HEK293T (cell line): ENCODE data around the gene PITPNC1.
"Not testable (repeated sequence)": the region's sequence is repeated elsewhere in the genome, so short reads cannot be mapped to it uniquely, and the experiment has no call there.

Experiments used
- CTCF ChIA-PET: fragments of 350-600 bp; formaldehyde crosslinking; extraction: SDS; loops from one replicate; lab custom pipeline; 2021; ENCODE audit warnings: antibody characterized with exemption, inconsistent platforms; lab: Yijun Ruan, JAX
- POLR2A ChIA-PET: fragments of 350-600 bp; formaldehyde crosslinking; extraction: SDS; loops from one replicate; lab custom pipeline; 2020; ENCODE audit warnings: antibody characterized with exemption, inconsistent platforms; lab: Yijun Ruan, JAX
- DNase-seq: peaks from one replicate; pipeline ENCODE4 v3.0.0; 2012; ENCODE audit warnings: mixed read lengths; ENCODE audit errors: extremely low spot score
- ARNT ChIP-seq: fragments of 450-650 bp; IDR thresholded peaks from 2 replicates; pipeline ENCODE4 v1.6.1; 2017; ENCODE audit warnings: mild to moderate bottlenecking
- BHLHE40 ChIP-seq: fragments of 450-650 bp; IDR thresholded peaks from 2 replicates; pipeline ENCODE4 v1.6.1; 2016; ENCODE audit warnings: mild to moderate bottlenecking, moderate library complexity, borderline replicate concordance
- CTBP1 ChIP-seq: fragments of 450-650 bp; IDR thresholded peaks from 2 replicates; pipeline ENCODE4 v1.6.1; 2016; ENCODE audit warnings: borderline replicate concordance
- ELF4 ChIP-seq: fragments of 450-650 bp; IDR thresholded peaks from 2 replicates; pipeline ENCODE4 v1.6.1; 2017; ENCODE audit warnings: antibody characterized with exemption
- FOXA1 ChIP-seq: fragments of 450-650 bp; IDR thresholded peaks from 2 replicates; pipeline ENCODE4 v1.6.1; 2016; ENCODE audit warnings: mild to moderate bottlenecking
- FOXK2 ChIP-seq: fragments of 450-650 bp; IDR thresholded peaks from 2 replicates; pipeline ENCODE4 v1.6.1; 2016; ENCODE audit warnings: mild to moderate bottlenecking
- FOXM1 ChIP-seq: fragments of 450-650 bp; IDR thresholded peaks from 2 replicates; pipeline ENCODE4 v1.6.1; 2017; ENCODE audit warnings: mild to moderate bottlenecking, borderline replicate concordance
- HDGF ChIP-seq: fragments of 450-650 bp; IDR thresholded peaks from 2 replicates; pipeline ENCODE4 v1.6.1; 2017; ENCODE audit warnings: antibody characterized with exemption, borderline replicate concordance
- L3MBTL2 ChIP-seq: fragments of 450-650 bp; conservative IDR thresholded peaks from 2 replicates; pipeline ENCODE4 v1.6.1; 2016; ENCODE audit warnings: mild to moderate bottlenecking
- LEF1 ChIP-seq: fragments of 450-650 bp; IDR thresholded peaks from 2 replicates; pipeline ENCODE4 v1.6.1; 2017; ENCODE audit warnings: mild to moderate bottlenecking, borderline replicate concordance
- NFRKB ChIP-seq: fragments of 450-650 bp; IDR thresholded peaks from 2 replicates; pipeline ENCODE4 v1.6.1; 2016; ENCODE audit warnings: mild to moderate bottlenecking, moderate library complexity
- PKNOX1 ChIP-seq: fragments of 450-650 bp; IDR thresholded peaks from 2 replicates; pipeline ENCODE4 v1.6.1; 2016
- SP1 ChIP-seq: fragments of 450-650 bp; IDR thresholded peaks from 2 replicates; pipeline ENCODE4 v1.6.1; 2017
- SUZ12 ChIP-seq: fragments of 450-650 bp; IDR thresholded peaks from 2 replicates; pipeline ENCODE4 v1.6.1; 2016; ENCODE audit warnings: mild to moderate bottlenecking
- TARDBP ChIP-seq: fragments of 450-650 bp; IDR thresholded peaks from 2 replicates; pipeline ENCODE4 v1.6.1; 2016
- ZNF384 ChIP-seq: fragments of 450-650 bp; IDR thresholded peaks from 2 replicates; pipeline ENCODE4 v1.6.1; 2016

Gene PITPNC1

GRCh38 chr17:67506966-67507365 lies 129.9 kb downstream of the PITPNC1 start:
- ChIA-PET CTCF (no interaction called here), POLR2A (no interaction called here)
- DNase-seq = no peak
- no peak for TF ChIP-seq HDGF
- TF ChIP-seq L3MBTL2 = no peak
- no peak for TF ChIP-seq CTBP1
- no peak for TF ChIP-seq SP1

DNA sequence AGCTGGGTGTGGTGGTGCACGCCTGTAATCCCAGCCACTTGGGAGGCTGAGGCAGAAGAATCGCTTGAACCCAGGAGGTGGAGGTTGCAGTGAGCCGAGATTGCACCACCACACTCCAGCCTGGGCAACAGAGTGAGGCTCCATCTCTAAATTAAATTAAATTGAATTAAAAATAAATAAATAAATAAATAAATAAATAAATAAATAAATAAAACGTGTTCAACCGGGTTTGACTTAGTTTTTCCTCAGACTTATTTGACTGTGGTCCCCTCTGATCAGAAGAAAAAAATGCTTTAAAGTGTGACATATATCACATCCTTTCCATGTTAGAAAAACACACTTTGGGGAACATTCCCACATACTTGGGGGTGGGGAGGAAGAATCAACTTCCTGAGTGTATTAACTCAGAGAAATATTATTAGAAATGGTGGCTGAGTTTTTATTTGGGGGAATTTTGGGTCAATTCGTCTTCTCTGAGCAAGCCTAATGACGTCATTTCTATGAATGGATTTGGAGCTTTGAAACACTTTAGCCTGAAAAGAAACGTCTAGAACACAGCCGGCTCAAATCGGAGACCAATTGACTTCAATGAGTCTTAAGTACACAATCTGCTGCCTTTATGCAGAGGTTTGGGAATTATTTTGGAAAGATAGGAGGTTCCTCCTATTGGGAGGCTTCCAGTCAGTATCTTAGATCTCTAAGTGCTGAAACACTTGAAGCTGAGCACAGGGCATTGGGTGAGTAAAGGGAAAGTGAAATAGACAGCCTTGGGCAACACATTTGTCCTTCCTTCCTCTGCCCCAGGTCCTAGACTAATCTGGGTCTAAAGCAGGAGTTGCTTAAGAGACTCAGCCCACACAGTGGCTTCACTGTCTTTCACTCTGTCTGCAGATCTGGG lies 132.6 kb downstream of the PITPNC1 start:
- ChIA-PET CTCF (interaction anchor here (1.5 to 1.6 kb wide), 2 partner anchors 12 to 180 kb away, joined by 3 to 5 read pairs; no protein-coding TSS in a partner anchor), POLR2A (no interaction called here)
- DNase-seq = no peak
- TF ChIP-seq ZNF384 (no peak), FOXA1 (no peak), FOXK2 (no peak), L3MBTL2 (no peak), TARDBP (no peak), PKNOX1 (no peak), ELF4 (no peak), ARNT (no peak), HDGF (no peak), CTBP1 (no peak), LEF1 (no peak), SUZ12 (no peak), NFRKB (no peak), SP1 (no peak), BHLHE40 (no peak)

DNA sequence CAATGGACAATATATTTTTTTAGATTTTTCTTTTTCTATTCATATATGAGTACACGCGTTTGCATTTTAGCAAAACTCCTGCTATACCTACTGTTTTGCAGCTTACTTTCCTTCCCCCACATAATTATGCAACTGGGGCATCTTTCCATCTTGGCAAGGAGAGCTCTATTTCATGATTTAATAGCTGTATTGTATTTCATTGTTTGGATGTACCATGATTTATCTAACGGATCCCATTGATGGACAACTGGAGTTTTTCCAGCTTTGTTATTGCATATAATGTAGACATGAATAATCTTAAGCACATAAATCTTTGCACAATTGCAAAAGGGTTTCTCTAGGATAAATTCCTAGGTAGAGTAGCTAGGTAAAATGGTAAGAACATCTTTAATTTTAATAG lies 133.9 kb downstream of the PITPNC1 start:
- ChIA-PET CTCF (interaction anchor here (1.0 to 1.6 kb wide), 3 partner anchors 14 to 179 kb away, joined by 3 to 5 read pairs (median 3); no protein-coding TSS in a partner anchor), POLR2A (no interaction called here)
- DNase-seq = no peak
- peak; percentile 50 for TF ChIP-seq PKNOX1
- no peak for TF ChIP-seq FOXK2

DNA sequence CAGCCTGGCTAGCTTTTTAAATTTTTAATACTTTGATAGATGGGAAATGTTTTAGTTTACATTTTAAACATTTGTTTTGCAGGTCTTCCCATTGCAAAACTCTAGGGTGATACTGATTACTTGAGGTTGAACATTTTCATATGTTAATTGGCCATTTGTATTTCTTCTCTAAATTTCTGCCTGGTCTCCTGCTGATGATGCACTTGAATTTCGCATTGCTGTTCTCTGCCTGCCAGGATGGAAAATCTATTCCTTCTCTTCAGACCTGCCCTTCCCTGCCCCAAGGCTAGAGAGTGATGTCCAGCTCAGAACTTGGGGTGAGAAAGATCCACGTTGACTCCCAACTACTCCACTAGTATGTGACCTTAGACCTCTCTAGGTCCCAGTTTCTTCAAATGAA lies 134.7 kb downstream of the PITPNC1 start:
- TF ChIP-seq FOXM1 = no peak
- DNase-seq = no peak
- CTCF ChIA-PET = interaction anchor here (0.6 to 1.6 kb wide), 3 partner anchors 114 to 242 kb away, joined by 3 to 5 read pairs (median 3); no protein-coding TSS in a partner anchor
- POLR2A ChIA-PET = no interaction called here

DNA sequence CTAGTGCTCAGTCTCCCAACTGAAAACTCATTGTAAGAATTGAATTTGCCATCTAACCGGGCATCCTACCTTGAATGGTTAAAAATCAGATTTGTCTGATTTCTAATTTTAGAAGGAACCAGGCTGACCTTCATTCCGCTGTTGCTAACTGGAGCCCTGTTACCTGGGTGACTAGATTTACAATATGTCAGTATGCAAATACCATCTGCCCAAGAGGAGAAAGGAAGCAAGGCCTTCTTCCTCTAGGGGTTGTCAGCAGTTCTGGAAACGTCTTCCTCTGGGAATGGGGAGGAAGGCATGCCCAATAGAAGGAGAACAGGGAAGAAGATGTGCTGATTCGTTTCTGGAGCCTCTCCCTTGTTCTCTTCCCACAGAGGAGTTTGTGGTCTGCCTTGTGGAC lies 137.9 kb downstream of the PITPNC1 start:
- POLR2A ChIA-PET = no interaction called here
- DNase-seq = no peak
- CTCF ChIA-PET = no interaction called here
- no peak for TF ChIP-seq ARNT
- no peak for TF ChIP-seq TARDBP
- TF ChIP-seq L3MBTL2 = no peak
- TF ChIP-seq FOXK2 = no peak
- no peak for TF ChIP-seq HDGF
- TF ChIP-seq LEF1 = no peak
- no peak for TF ChIP-seq CTBP1
- no peak for TF ChIP-seq ELF4
- TF ChIP-seq FOXM1 = no peak

- no peak for DNase-seq
- POLR2A ChIA-PET = no interaction called here
- CTCF ChIA-PET = no interaction called here
These were observed 138.5 kb downstream of the PITPNC1 start for GRCh38 chr17:67515490-67516083.

DNA sequence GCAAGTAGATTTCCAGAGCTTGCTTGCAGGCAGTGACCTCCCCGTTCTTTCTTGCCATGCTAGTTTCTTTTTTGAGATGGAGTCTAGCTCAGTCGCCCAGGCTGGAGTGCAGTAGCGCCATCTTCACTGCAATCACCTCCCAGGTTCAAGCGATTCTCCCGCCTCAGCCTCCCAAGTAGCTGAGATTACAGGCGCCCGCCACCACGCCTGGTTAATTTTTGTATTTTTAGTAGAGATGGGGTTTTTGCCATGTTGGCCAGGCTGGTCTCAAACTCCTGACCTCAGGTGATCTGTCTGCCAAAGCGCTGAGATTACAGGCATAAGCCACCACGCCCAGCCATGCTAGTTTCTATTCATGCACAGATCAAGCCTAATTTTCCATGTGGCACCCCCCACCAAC lies 139.5 kb downstream of the PITPNC1 start:
- DNase-seq, POLR2A ChIA-PET: not testable (repeated sequence)
- CTCF ChIA-PET = interaction anchor here (0.5 kb wide), 1 partner anchor 289 kb away, joined by 3 read pairs; no protein-coding TSS in a partner anchor

More at GRCh38 chr17:67515490-67516083, 138.5 kb downstream of the PITPNC1 start:
- TF ChIP-seq FOXM1 (no peak), PKNOX1 (no peak), ZNF384 (no peak), NFRKB (no peak), SP1 (no peak), SUZ12 (no peak), LEF1 (no peak), TARDBP (no peak), BHLHE40 (no peak), ELF4 (no peak), FOXA1 (no peak), HDGF (no peak), CTBP1 (no peak), L3MBTL2 (no peak), FOXK2 (no peak), ARNT (no peak)
